Brain microvascular endothelial cell (primary cell): ENCODE measurements around the gene FOXP4.
"Not testable (repeated sequence)": the region's sequence is repeated elsewhere in the genome, so short reads cannot be mapped to it uniquely, and the experiment has no call there.

Experiments used
- DNase-seq: peaks from one replicate; pipeline ENCODE4 v3.0.0-alpha.2; 2020
- H3K27ac ChIP-seq: fragments of 250-450 bp; sonication (Bioruptor Pico); 2 replicates; pipeline ENCODE4 v1.5.1; 2020; ENCODE audit warnings: mild to moderate bottlenecking, moderate library complexity
- H3K27me3 ChIP-seq: fragments of 250-450 bp; sonication (Bioruptor Pico); replicated peaks from 2 replicates; pipeline ENCODE4 v1.5.1; 2020; ENCODE audit warnings: mild to moderate bottlenecking
- H3K36me3 ChIP-seq: fragments of 250-450 bp; sonication (Bioruptor Pico); replicated peaks from 2 replicates; pipeline ENCODE4 v1.5.1; 2020; ENCODE audit warnings: mild to moderate bottlenecking
- H3K4me3 ChIP-seq: 2 replicates; pipeline ENCODE4 v1.5.1; 2011; ENCODE audit warnings: low read depth, mild to moderate bottlenecking, control low read depth, low read length, moderate library complexity
- in situ Hi-C: cut with HindIII; loops from 2 replicates; pipeline ENCODE4 v1.10.0; 2017; ENCODE audit warnings: low sequenced_read_pairs, low pct_ligation_motif_present
- TF ChIP-seq, protein P1 (sequence below): IDR thresholded peaks from 2 replicates; pipeline ENCODE4 v1.5.1; 2011; ENCODE audit warnings: low read depth, mild to moderate bottlenecking, moderate library complexity, low read length, control low read depth, inconsistent platforms; ENCODE audit errors: missing control alignments

Gene FOXP4

DNA sequence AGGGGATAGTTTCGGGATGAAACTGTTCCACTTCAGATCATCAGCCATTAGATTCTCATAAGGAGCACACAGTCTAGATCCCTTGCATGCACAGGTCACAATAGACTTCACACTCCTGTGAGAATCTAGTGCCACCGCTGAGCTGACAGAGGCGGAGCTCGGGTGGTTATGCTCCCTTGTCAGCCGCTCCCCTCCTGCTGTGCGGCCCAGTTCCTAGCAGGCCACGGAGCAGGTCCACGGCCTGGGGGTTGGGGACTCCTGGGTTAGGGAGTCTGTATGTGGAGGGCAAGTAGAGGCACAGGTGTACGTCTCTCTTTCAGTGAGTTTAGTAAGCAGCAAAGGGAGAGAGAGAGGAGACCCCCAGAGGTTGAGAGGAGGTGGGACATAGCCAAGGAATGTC lies 61.6 kb downstream of the FOXP4 start:
- TF ChIP-seq, protein P1, sequence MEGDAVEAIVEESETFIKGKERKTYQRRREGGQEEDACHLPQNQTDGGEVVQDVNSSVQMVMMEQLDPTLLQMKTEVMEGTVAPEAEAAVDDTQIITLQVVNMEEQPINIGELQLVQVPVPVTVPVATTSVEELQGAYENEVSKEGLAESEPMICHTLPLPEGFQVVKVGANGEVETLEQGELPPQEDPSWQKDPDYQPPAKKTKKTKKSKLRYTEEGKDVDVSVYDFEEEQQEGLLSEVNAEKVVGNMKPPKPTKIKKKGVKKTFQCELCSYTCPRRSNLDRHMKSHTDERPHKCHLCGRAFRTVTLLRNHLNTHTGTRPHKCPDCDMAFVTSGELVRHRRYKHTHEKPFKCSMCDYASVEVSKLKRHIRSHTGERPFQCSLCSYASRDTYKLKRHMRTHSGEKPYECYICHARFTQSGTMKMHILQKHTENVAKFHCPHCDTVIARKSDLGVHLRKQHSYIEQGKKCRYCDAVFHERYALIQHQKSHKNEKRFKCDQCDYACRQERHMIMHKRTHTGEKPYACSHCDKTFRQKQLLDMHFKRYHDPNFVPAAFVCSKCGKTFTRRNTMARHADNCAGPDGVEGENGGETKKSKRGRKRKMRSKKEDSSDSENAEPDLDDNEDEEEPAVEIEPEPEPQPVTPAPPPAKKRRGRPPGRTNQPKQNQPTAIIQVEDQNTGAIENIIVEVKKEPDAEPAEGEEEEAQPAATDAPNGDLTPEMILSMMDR, result no peak
- no peak for DNase-seq
- in situ Hi-C loops, result no loop called here

DNA sequence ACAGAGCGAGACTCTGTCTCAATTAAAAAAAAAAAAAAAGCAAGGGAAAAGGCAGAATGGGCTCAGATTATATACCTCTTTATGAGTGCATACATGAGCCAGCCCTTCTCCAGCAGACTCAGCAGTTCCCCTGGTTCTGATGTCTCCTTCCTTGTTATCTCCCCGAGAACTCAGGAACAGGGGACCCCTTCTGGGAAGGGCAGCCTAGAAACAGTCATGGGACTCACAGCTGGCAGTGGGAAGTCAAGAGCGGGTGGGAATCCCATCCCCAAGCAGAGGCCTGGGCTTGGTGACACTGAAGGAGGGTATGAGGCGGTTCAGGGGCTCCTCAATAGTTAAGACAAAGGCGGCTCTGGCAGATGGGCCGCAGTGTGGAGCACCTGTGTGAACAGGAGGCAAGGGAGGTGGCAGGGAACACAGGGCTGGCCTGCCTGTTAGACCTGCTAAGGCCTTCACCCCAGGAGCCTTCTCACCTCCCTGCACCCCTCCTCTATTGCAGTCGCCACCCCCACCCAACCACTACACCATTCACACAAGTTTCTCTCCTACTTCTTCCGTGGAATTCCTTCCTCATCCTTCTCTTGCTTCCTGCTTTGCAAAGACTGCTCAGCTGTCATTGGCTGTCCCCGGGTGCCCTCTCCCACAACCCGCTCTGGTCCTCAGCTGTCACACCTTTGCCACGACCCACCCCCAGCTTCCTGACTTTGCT lies 62.4 kb downstream of the FOXP4 start:
- no peak overlapping the region for H3K4me3 ChIP-seq
- TF ChIP-seq, protein P1, result no peak
- in situ Hi-C loops, result no loop called here
- no peak overlapping the region for H3K27ac ChIP-seq
- no peak for DNase-seq
- no peaks in the 10 kb centered on the region for H3K27me3 ChIP-seq
- H3K36me3 ChIP-seq, result no peaks in the 10 kb centered on the region

More for the DNA sequence above, 61.6 kb downstream of the FOXP4 start:
- no peak overlapping the region for H3K4me3 ChIP-seq
- H3K27me3 ChIP-seq, result no peaks in the 10 kb centered on the region
- H3K27ac ChIP-seq, result no peak overlapping the region
- no peaks in the 10 kb centered on the region for H3K36me3 ChIP-seq

DNA sequence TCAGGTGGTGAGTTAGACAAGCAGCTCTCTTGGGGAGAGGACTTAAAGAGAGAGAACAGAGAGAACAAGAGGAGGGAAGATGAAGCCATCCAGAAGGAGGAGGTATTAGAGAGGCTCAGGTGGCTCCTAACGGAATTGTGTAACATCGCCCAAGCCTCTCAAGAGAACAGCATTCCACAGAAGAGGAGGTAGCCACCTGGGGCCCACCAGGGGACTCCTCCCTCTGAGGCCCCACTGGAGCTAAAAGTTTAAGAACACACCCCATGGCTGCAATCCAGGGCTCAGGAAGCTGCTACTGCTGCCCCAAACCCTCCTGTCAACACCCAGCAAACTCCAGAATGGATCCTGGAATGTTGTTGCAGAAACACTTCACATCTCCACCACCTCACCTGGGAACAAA lies 68.5 kb downstream of the FOXP4 start:
- no peak overlapping the region for H3K27ac ChIP-seq
- H3K27me3 ChIP-seq, result no peaks in the 10 kb centered on the region
- no peak for DNase-seq
- TF ChIP-seq, protein P1, result no peak
- H3K4me3 ChIP-seq, result no peak overlapping the region
- no peaks in the 10 kb centered on the region for H3K36me3 ChIP-seq
- in situ Hi-C loops, result no loop called here

DNA sequence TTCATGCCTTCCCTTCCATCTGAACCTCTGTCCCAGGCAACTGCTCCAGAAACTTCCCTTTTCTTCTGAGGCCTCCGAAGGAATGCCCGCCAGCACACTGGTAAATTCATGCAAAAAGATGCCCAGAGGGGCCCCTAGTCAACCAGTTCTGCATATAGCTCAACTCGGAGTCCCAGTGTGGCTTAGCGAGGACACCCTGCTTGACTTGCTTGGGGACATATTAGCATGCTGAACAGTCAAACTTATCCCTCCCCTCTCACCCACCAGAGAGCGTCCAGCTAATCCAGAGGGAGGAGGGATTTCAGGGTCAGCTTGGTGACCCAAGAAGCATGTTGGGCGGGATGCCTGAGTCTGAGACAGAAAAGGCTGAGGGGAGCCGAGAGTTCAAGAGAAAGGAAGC lies 69.1 kb downstream of the FOXP4 start:
- Histone ChIP-seq H3K36me3 (no peaks in the 10 kb centered on the region), H3K27ac (no peak overlapping the region), H3K4me3 (no peak overlapping the region), H3K27me3 (no peaks in the 10 kb centered on the region)
- in situ Hi-C loops, result no loop called here
- no peak for DNase-seq
- TF ChIP-seq, protein P1, result no peak

DNA sequence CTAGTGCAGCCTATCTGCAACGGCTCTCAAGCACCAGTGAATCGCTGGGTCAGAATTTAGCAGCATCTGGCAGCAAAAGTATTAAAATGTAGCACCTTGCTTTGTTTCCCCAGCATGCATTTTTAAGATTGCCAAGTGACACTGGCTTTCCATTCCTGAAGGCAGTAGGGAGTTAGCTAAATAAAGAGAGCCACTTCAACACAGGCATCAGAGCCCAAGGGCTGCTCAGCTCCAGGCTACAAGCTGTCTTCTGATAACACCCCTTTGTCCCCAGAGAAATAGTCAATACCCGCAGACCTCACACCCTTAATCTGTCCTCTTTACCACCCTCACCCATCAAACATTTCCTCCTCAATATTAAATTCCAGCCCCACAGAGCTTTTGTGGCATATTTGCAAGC lies 72.4 kb downstream of the FOXP4 start:
- Histone ChIP-seq H3K36me3 (no peaks in the 10 kb centered on the region), H3K27ac (no peak overlapping the region), H3K4me3 (no peak overlapping the region), H3K27me3 (no peaks in the 10 kb centered on the region)
- DNase-seq, result no peak
- in situ Hi-C loops, result no loop called here
- TF ChIP-seq, protein P1, result no peak

DNA sequence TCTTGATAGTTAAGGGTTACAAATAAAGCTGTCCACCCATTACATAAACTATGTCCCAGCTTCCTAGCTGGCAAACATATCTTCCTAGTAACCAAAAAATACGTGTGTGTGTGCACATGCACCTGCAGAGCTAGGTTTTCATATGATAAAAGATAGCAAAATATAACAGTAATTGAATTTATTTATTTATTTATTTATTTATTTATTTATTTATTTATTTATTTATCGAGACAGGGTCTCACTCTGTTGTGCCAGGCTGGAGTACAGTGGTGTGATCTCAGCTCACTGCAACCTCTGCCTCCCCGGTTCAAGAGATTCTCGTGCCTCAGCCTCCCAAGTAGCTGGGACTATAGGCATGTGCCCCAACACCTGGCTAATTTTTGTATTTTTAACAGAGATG lies 73.0 kb downstream of the FOXP4 start:
- H3K27me3 ChIP-seq, H3K4me3 ChIP-seq, DNase-seq, in situ Hi-C loops, H3K27ac ChIP-seq, H3K36me3 ChIP-seq: not testable (repeated sequence)
